NK-92 treated with Interleukin-12 subunit alpha and Interleukin-12 subunit beta, amount 100 ng/mL, for 24 hours (cell line): ENCODE results near the gene GMFB.

ENCODE experiments used
- DNase-seq: peaks from one replicate; lab custom pipeline; 2025; lab: John Stamatoyannopoulos, UW

The GMFB gene

DNA sequence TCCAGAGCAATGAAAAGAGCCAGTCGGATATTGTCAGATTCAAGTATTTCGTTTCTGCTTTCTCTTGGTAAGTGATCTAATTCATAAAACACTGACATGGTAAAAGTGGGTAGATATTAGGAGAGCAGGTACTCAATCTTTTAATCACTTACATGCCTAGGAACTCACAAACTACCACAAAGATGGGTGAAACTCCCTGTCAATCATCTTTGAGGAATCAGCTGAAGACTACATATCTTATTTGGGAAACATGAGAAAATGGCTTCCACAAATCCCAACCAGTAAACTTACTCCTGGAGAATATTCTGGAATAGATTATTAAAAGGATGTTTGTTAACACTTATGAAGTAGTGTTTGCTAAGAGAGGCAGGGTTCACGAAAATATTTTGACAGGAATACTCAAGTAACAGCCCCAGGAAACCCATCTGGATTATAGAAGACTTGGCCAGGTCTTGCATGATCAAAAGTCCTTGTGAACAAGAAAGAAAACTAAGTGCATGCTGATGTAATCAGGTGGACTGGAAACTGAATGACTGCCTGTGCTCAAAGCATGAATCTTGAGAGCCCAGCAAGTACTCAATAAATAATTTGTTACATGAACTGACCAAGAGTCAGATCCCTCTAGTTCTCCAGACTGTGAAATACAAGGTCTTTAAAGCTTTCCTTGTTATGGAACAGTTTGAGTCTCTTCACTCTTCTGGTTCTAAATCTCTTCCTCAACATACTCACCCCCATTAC, 63.1 kb downstream of the GMFB start:
- no peak for DNase-seq

DNA sequence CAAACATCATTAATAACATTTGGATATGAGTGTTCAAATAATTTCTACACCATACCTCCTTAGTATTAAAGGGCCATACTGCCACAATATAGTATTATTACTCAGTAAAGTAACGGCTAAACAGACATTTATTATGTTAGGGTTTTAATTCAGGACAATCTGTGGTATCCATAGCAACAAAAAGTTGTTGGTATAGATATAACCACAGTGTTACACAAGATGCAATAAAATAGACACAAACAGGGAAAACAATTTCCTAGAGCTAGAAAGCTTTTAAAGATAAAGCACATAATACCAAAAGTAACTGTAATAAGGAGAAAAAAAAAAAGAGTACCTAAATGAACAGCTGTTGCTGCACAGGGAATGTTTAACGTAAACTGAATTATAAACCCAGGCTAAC, 63.7 kb downstream of the GMFB start:
- DNase-seq = no peak
